Right lung (tissue), 5 donors: ENCODE data around the gene CNOT4. TPM values are rescaled to one million over a fixed set of nuclear protein-coding genes. Genes with fewer than 3 reads are reported as not detected.
"Not testable (repeated sequence)": the region's sequence is repeated elsewhere in the genome, so short reads cannot be mapped to it uniquely, and the experiment has no call there.

ENCODE experiments used
- DNase-seq, 2 donors: peaks; one replicate each; pipeline ENCODE4 v3.0.0-alpha.2; 2013
- polyA plus RNA-seq, 5 donors: library from polyadenylated mRNA; unstranded; fragments of 120-200 nt; gene quantifications; one replicate each; pipeline versions ENCODE4 v1.2.1 to v1.2.3, GENCODE V29; 2013; ENCODE audit warnings: inconsistent platforms in 1 of 5, low replicate concordance in 1 of 5; ENCODE audit not compliant: insufficient read length in 5 of 5, insufficient read depth in 1 of 5

The CNOT4 gene
- polyA plus RNA-seq, 5 donors, result 27.5 to 36.6 (median 33.1) TPM

- DNase-seq, result no peak
These were observed 7.2 kb upstream of the CNOT4 start for GRCh38 chr7:135517060-135517459.

- no peak for DNase-seq
These were observed 5.0 kb upstream of the CNOT4 start for GRCh38 chr7:135514856-135515255.

- peak in 1 of 2 donors; percentile 36 for DNase-seq
These were observed 2.4 kb upstream of the CNOT4 start for GRCh38 chr7:135512135-135512887.

- DNase-seq, result no peak
These were observed 786 bp upstream of the CNOT4 start for GRCh38 chr7:135510592-135511183.

- DNase-seq, result peak in 1 of 2 donors; percentile 21
These were observed 388 bp downstream of the CNOT4 start for GRCh38 chr7:135509589-135509838.

- peak in 1 of 2 donors; percentile 40 for DNase-seq
These were observed 866 bp downstream of the CNOT4 start for GRCh38 chr7:135508883-135509588.

- no peak for DNase-seq
These were observed 8.5 kb downstream of the CNOT4 start for GRCh38 chr7:135501402-135501801.

GRCh38 chr7:135499818-135500217, 10.1 kb downstream of the CNOT4 start:
- peak in 1 of 2 donors; percentile 37 for DNase-seq

GRCh38 chr7:135497161-135497560, 12.7 kb downstream of the CNOT4 start:
- DNase-seq, result not testable (repeated sequence)

- DNase-seq, result no peak
These were observed 16.5 kb downstream of the CNOT4 start for GRCh38 chr7:135493362-135493761.

GRCh38 chr7:135492151-135492550, 17.8 kb downstream of the CNOT4 start:
- no peak for DNase-seq

GRCh38 chr7:135490783-135491182, 19.1 kb downstream of the CNOT4 start:
- no peak for DNase-seq

GRCh38 chr7:135489791-135490190, 20.1 kb downstream of the CNOT4 start:
- DNase-seq, result peak; percentile 18 to 48

GRCh38 chr7:135486261-135486920, 23.5 kb downstream of the CNOT4 start:
- DNase-seq, result no peak

GRCh38 chr7:135481598-135481979, 28.3 kb downstream of the CNOT4 start:
- DNase-seq, result no peak

GRCh38 chr7:135480966-135481597, 28.8 kb downstream of the CNOT4 start:
- DNase-seq, result no peak

- no peak for DNase-seq
These were observed 34.4 kb downstream of the CNOT4 start for GRCh38 chr7:135475521-135475920.

- not testable (repeated sequence) for DNase-seq
These were observed 40.2 kb downstream of the CNOT4 start for GRCh38 chr7:135469705-135470104.

- DNase-seq, result no peak
These were observed 42.6 kb downstream of the CNOT4 start for GRCh38 chr7:135467207-135467711.

- no peak for DNase-seq
These were observed 43.3 kb downstream of the CNOT4 start for GRCh38 chr7:135466442-135467206.

- DNase-seq, result no peak
These were observed 46.0 kb downstream of the CNOT4 start for GRCh38 chr7:135463908-135464307.
